Thymus (tissue), 11 donors: ENCODE measurements around the gene KRTAP4-6. TPM values are rescaled to one million over a fixed set of nuclear protein-coding genes. Genes with fewer than 3 reads are reported as not detected.
"Not testable (repeated sequence)": the region's sequence is repeated elsewhere in the genome, so short reads cannot be mapped to it uniquely, and the experiment has no call there.

Experiments
- DNase-seq, 9 donors: peaks; one replicate each; pipeline ENCODE4 v3.0.0-alpha.2; 2013; ENCODE audit warnings: low spot score in 9 of 9, low read depth in 6 of 9, missing footprints in 1 of 9
- H3K27ac ChIP-seq, 2 donors: one replicate each; pipeline ENCODE4 v1.5.1; 2013; ENCODE audit warnings: control low read depth in 1 of 2, low read depth in 1 of 2, low read length in 1 of 2, mild to moderate bottlenecking in 1 of 2, moderate library complexity in 1 of 2
- H3K27me3 ChIP-seq, 2 donors: one replicate each; pipeline ENCODE4 v1.5.1; 2013; ENCODE audit warnings: low read length in 1 of 2; ENCODE audit not compliant: control insufficient read depth in 2 of 2, insufficient read depth in 1 of 2
- H3K36me3 ChIP-seq, 2 donors: one replicate each; pipeline ENCODE4 v1.5.1; 2013; ENCODE audit warnings: low read length in 1 of 2, mild to moderate bottlenecking in 1 of 2, moderate library complexity in 1 of 2; ENCODE audit not compliant: control insufficient read depth in 2 of 2, insufficient read depth in 2 of 2
- H3K4me1 ChIP-seq, 2 donors: one replicate each; pipeline ENCODE4 v1.5.1; 2013; ENCODE audit warnings: low read length in 2 of 2; ENCODE audit not compliant: control insufficient read depth in 2 of 2, insufficient read depth in 2 of 2
- H3K4me3 ChIP-seq, 2 donors: one replicate each; pipeline ENCODE4 v1.5.1; 2013; ENCODE audit warnings: low read length in 2 of 2, control low read depth in 1 of 2, mild to moderate bottlenecking in 1 of 2
- H3K9me3 ChIP-seq, 2 donors: one replicate each; pipeline ENCODE4 v1.5.1; 2013; ENCODE audit warnings: low read length in 1 of 2, mild to moderate bottlenecking in 1 of 2; ENCODE audit not compliant: control insufficient read depth in 2 of 2, insufficient read depth in 1 of 2
- WGBS: extraction: QIAGEN DNeasy Blood & Tissue Kit; methylation state at CpG from one replicate; pipeline ENCODE4 v1.1.7; 2013; 5-methylcytosine and 5-hydroxymethylcytosine counted together
- polyA plus RNA-seq: library from polyadenylated mRNA; stranded (reverse); fragments of 200-250 nt; gene quantifications from one replicate; pipeline ENCODE4 v1.2.3, GENCODE V29; 2013
- total RNA-seq: library from RNA; stranded (reverse); fragments of 120-200 nt; gene quantifications from one replicate; pipeline ENCODE4 v1.2.4, GENCODE V29; 2013
- donor health status: healthy.

Gene KRTAP4-6
- total and polyA plus RNA-seq, 2 donors, result not detected

DNA sequence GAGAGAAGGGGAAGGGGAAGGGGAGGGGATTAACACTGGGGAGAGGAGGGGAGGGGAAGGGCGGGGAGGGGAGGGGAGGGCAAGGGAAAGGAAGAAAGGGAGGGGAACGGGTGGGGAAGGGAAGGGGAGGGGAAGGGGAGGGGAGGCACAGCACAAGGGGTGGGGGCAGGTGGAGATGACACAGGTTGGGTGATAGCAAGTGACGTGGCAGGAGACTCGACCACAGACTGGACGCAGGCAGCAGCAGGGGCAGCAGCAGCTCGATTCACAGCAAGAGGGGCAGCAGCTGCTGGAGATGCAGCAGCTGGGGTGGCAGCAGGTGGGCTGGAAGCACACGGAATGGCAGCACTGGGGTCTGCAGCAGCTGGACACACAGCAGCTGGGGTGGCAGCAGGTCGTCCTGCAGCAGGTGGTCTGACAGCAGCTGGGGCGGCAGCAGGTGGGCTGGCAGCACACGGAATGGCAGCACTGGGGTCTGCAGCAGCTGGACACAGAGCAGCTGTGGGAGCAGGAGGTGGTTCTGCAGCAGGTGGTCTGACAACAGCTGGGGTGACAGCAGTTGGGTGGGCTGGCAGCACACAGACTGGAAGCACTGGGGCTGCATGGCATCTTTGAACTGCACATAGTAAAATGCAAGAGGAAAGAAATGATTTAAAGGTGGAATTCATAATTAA lies 38.6 kb downstream of the KRTAP4-6 start, which contains the start of gene KRTAP4-16:
Gene KRTAP4-16, minus strand, starts transcription at position 624 of the 674 bp plus-strand sequence. Its CDS starts 0 bp downstream, at position 624.
- Histone ChIP-seq H3K36me3 (no peaks in the 10 kb centered on the region), H3K4me1 (no peaks in the 10 kb centered on the region), H3K27ac (no peak within 1 kb of the TSS), H3K9me3 (no peaks in the 10 kb centered on the region), H3K4me3 (no peak within 1 kb of the TSS), H3K27me3 (no peaks in the 10 kb centered on the region)
- WGBS, result 74% methylated on average over 10 of the region's 10 CpGs
- DNase-seq, result no peak

- not testable (repeated sequence) for H3K27me3 ChIP-seq, H3K4me3 ChIP-seq, DNase-seq, H3K4me1 ChIP-seq, H3K9me3 ChIP-seq, H3K27ac ChIP-seq, H3K36me3 ChIP-seq
- 24% methylated on average over 7 of the region's 7 CpGs for WGBS
Measured at GRCh38 chr17:41099682-41100480, 40.5 kb downstream of the KRTAP4-6 start.

- Histone ChIP-seq H3K4me3 (no peak overlapping the region), H3K9me3 (no peaks in the 10 kb centered on the region), H3K36me3 (no peaks in the 10 kb centered on the region), H3K4me1 (no peaks in the 10 kb centered on the region), H3K27ac (no peak overlapping the region), H3K27me3 (no peaks in the 10 kb centered on the region)
- WGBS, result 95% methylated on average over 6 of the region's 6 CpGs
- DNase-seq, result no peak
Measured at GRCh38 chr17:41098481-41098880, 41.9 kb downstream of the KRTAP4-6 start.

DNA sequence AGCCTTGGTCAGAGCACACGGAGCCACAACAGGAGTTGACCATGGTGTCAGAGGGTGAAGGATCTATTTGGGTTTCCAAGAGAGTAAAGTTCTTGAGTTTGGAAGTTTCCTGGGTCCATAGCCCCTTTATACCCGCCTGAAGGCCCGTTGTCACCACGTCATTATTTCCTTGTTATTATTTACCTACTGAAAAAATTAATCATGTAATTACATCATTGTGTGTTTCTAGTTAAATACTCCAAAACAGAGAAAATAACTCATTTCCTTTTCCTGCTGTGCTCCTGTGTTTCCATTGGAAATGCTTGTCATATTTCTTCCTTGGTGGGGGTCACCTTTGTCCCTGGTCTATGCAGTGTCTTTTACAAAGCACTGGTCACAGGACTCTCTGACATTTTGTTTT lies 42.3 kb downstream of the KRTAP4-6 start, which contains the start of gene KRTAP4-8:
Gene KRTAP4-8, minus strand, starts transcription at position 101 of the 400 bp plus-strand sequence. Its CDS starts 58 bp downstream, at position 43.
- Histone ChIP-seq H3K4me3 (no peak within 1 kb of the TSS), H3K27ac (no peak within 1 kb of the TSS), H3K36me3 (no peaks in the 10 kb centered on the region), H3K9me3 (no peaks in the 10 kb centered on the region), H3K27me3 (no peaks in the 10 kb centered on the region), H3K4me1 (no peaks in the 10 kb centered on the region)
- WGBS, result 92% methylated on average over 4 of the region's 4 CpGs
- DNase-seq, result no peak

GRCh38 chr17:41096055-41096454 lies 44.3 kb downstream of the KRTAP4-6 start:
- Histone ChIP-seq H3K4me3 (no peak overlapping the region), H3K36me3 (no peaks in the 10 kb centered on the region), H3K4me1 (no peaks in the 10 kb centered on the region), H3K27ac (no peak overlapping the region), H3K9me3 (no peaks in the 10 kb centered on the region), H3K27me3 (no peaks in the 10 kb centered on the region)
- 99% methylated on average over 7 of the region's 7 CpGs for WGBS
- DNase-seq, result no peak

Other genes starting within 250 kb of the KRTAP4-6 start
Only the 30 nearest of the 39 such genes appear.
- gene KRTAP3-3, start 146.4 kb downstream of the KRTAP4-6 start, total RNA-seq, result not detected
- 0.87 TPM for gene KRTAP3-3, start 146.4 kb downstream of the KRTAP4-6 start, polyA plus RNA-seq
- gene KRTAP3-2, start 140.6 kb downstream of the KRTAP4-6 start, total RNA-seq, result not detected
- gene KRTAP3-2, start 140.6 kb downstream of the KRTAP4-6 start, polyA plus RNA-seq, result 0.09 TPM
- gene KRTAP3-1, start 131.4 kb downstream of the KRTAP4-6 start, total RNA-seq, result not detected
- 0.09 TPM for gene KRTAP3-1, start 131.4 kb downstream of the KRTAP4-6 start, polyA plus RNA-seq
- not detected for gene KRTAP1-5, start 113.3 kb downstream of the KRTAP4-6 start, total RNA-seq
- gene KRTAP1-5, start 113.3 kb downstream of the KRTAP4-6 start, polyA plus RNA-seq, result 0.05 TPM
- gene KRTAP1-4, start 110.3 kb downstream of the KRTAP4-6 start, total RNA-seq, result not detected
- not detected for gene KRTAP1-4, start 110.3 kb downstream of the KRTAP4-6 start, polyA plus RNA-seq
- not detected for gene KRTAP1-3, start 105.7 kb downstream of the KRTAP4-6 start, total RNA-seq
- not detected for gene KRTAP1-3, start 105.7 kb downstream of the KRTAP4-6 start, polyA plus RNA-seq
- not detected for gene KRTAP1-1, start 99.1 kb downstream of the KRTAP4-6 start, total RNA-seq
- 0.14 TPM for gene KRTAP1-1, start 99.1 kb downstream of the KRTAP4-6 start, polyA plus RNA-seq
- not detected for gene KRTAP2-1, start 93.2 kb downstream of the KRTAP4-6 start, total RNA-seq
- 0.05 TPM for gene KRTAP2-1, start 93.2 kb downstream of the KRTAP4-6 start, polyA plus RNA-seq
- gene KRTAP2-2, start 85.3 kb downstream of the KRTAP4-6 start, total RNA-seq, result not detected
- not detected for gene KRTAP2-2, start 85.3 kb downstream of the KRTAP4-6 start, polyA plus RNA-seq
- gene KRTAP2-3, start 80.4 kb downstream of the KRTAP4-6 start, total RNA-seq, result not detected
- 0.18 TPM for gene KRTAP2-3, start 80.4 kb downstream of the KRTAP4-6 start, polyA plus RNA-seq
- gene KRTAP2-4, start 74.7 kb downstream of the KRTAP4-6 start, total RNA-seq, result not detected
- gene KRTAP2-4, start 74.7 kb downstream of the KRTAP4-6 start, polyA plus RNA-seq, result not detected
- not detected for gene KRTAP4-7, start 56.4 kb downstream of the KRTAP4-6 start, total RNA-seq
- gene KRTAP4-7, start 56.4 kb downstream of the KRTAP4-6 start, polyA plus RNA-seq, result not detected
- gene KRTAP4-8, start 42.4 kb downstream of the KRTAP4-6 start, total RNA-seq, result not detected
- gene KRTAP4-8, start 42.4 kb downstream of the KRTAP4-6 start, polyA plus RNA-seq, result 0.02 TPM
- gene KRTAP4-16, start 38.3 kb downstream of the KRTAP4-6 start, total RNA-seq, result not detected
- gene KRTAP4-16, start 38.3 kb downstream of the KRTAP4-6 start, polyA plus RNA-seq, result not detected
- gene KRTAP4-9, start 35.2 kb downstream of the KRTAP4-6 start, total RNA-seq, result not detected
- not detected for gene KRTAP4-9, start 35.2 kb downstream of the KRTAP4-6 start, polyA plus RNA-seq
- not detected for gene KRTAP4-11, start 22.2 kb downstream of the KRTAP4-6 start, total RNA-seq
- not detected for gene KRTAP4-11, start 22.2 kb downstream of the KRTAP4-6 start, polyA plus RNA-seq
- not detected for gene KRTAP4-12, start 16.4 kb downstream of the KRTAP4-6 start, total RNA-seq
- gene KRTAP4-12, start 16.4 kb downstream of the KRTAP4-6 start, polyA plus RNA-seq, result not detected
- not detected for gene KRTAP4-5, start 9.3 kb upstream of the KRTAP4-6 start, total RNA-seq
- gene KRTAP4-5, start 9.3 kb upstream of the KRTAP4-6 start, polyA plus RNA-seq, result not detected
- not detected for gene KRTAP4-4, start 20.2 kb upstream of the KRTAP4-6 start, total RNA-seq
- gene KRTAP4-4, start 20.2 kb upstream of the KRTAP4-6 start, polyA plus RNA-seq, result not detected
- not detected for gene KRTAP4-3, start 27.7 kb upstream of the KRTAP4-6 start, total RNA-seq
- not detected for gene KRTAP4-3, start 27.7 kb upstream of the KRTAP4-6 start, polyA plus RNA-seq
- gene KRTAP4-2, start 37.7 kb upstream of the KRTAP4-6 start, total RNA-seq, result not detected
- not detected for gene KRTAP4-2, start 37.7 kb upstream of the KRTAP4-6 start, polyA plus RNA-seq
- gene KRTAP4-1, start 44.4 kb upstream of the KRTAP4-6 start, total RNA-seq, result not detected
- not detected for gene KRTAP4-1, start 44.4 kb upstream of the KRTAP4-6 start, polyA plus RNA-seq
- not detected for gene KRTAP9-1, start 49.3 kb upstream of the KRTAP4-6 start, total RNA-seq
- not detected for gene KRTAP9-1, start 49.3 kb upstream of the KRTAP4-6 start, polyA plus RNA-seq
- gene KRTAP9-2, start 86.1 kb upstream of the KRTAP4-6 start, total RNA-seq, result not detected
- not detected for gene KRTAP9-2, start 86.1 kb upstream of the KRTAP4-6 start, polyA plus RNA-seq
- not detected for gene KRTAP9-3, start 91.9 kb upstream of the KRTAP4-6 start, total RNA-seq
- not detected for gene KRTAP9-3, start 91.9 kb upstream of the KRTAP4-6 start, polyA plus RNA-seq
- not detected for gene KRTAP9-8, start 97.5 kb upstream of the KRTAP4-6 start, total RNA-seq
- 0.09 TPM for gene KRTAP9-8, start 97.5 kb upstream of the KRTAP4-6 start, polyA plus RNA-seq
- not detected for gene KRTAP9-4, start 109.1 kb upstream of the KRTAP4-6 start, total RNA-seq
- 0.05 TPM for gene KRTAP9-4, start 109.1 kb upstream of the KRTAP4-6 start, polyA plus RNA-seq
- not detected for gene KRTAP9-9, start 114.8 kb upstream of the KRTAP4-6 start, total RNA-seq
- gene KRTAP9-9, start 114.8 kb upstream of the KRTAP4-6 start, polyA plus RNA-seq, result 0.02 TPM
- gene KRTAP9-6, start 124.8 kb upstream of the KRTAP4-6 start, total RNA-seq, result not detected
- 0.02 TPM for gene KRTAP9-6, start 124.8 kb upstream of the KRTAP4-6 start, polyA plus RNA-seq
- not detected for gene KRTAP9-7, start 135.2 kb upstream of the KRTAP4-6 start, total RNA-seq
- gene KRTAP9-7, start 135.2 kb upstream of the KRTAP4-6 start, polyA plus RNA-seq, result not detected